Caki2 (cell line): ENCODE data around the gene FGF14. TPM values are rescaled to one million over a fixed set of nuclear protein-coding genes. Genes with fewer than 3 reads are reported as not detected.

Experiments used
- DNase-seq: peaks from one replicate; pipeline ENCODE4 v3.0.0-alpha.2; 2015; ENCODE audit warnings: low read depth
- in situ Hi-C: cut with HindIII; loops from 2 replicates; pipeline ENCODE4 v1.10.0; 2016; ENCODE audit warnings: low sequenced_read_pairs, low pct_unique_long_range_greater_than_20kb, mixed read lengths
- total RNA-seq: library from RNA; depleted of rRNA; stranded (reverse); fragments of >200 nt; shearing (Covaris generic); gene quantifications from 2 replicates; pipeline ENCODE4 v1.2.3, GENCODE V29; 2014; ENCODE audit warnings: low replicate concordance

Gene FGF14
- total RNA-seq, 1 experiment from 2014 or later = not detected

GRCh38 chr13:101774393-101774792 is 627.5 kb downstream of the FGF14 start:
- DNase-seq = no peak
- in situ Hi-C loops = no loop called here

- in situ Hi-C loops = no loop called here
Observed at GRCh38 chr13:101773062-101773461, 628.8 kb downstream of the FGF14 start.

GRCh38 chr13:101767131-101767530 is 634.7 kb downstream of the FGF14 start:
- in situ Hi-C loops = no loop called here
- no peak for DNase-seq

More at GRCh38 chr13:101773062-101773461, 628.8 kb downstream of the FGF14 start:
- peak; percentile 25 for DNase-seq

GRCh38 chr13:101763191-101763590 is 638.7 kb downstream of the FGF14 start:
- in situ Hi-C loops = no loop called here
- DNase-seq = no peak

GRCh38 chr13:101757446-101758039 is 644.3 kb downstream of the FGF14 start:
- DNase-seq = peak; percentile 19
- in situ Hi-C loops = no loop called here

- in situ Hi-C loops = no loop called here
- DNase-seq = no peak
Observed at GRCh38 chr13:101755228-101755887, 646.5 kb downstream of the FGF14 start.

GRCh38 chr13:101752432-101752831 is 649.4 kb downstream of the FGF14 start:
- in situ Hi-C loops = no loop called here
- DNase-seq = no peak

- in situ Hi-C loops = no loop called here
- peak; percentile 83 for DNase-seq
Observed at GRCh38 chr13:101751488-101751887, 650.4 kb downstream of the FGF14 start.

GRCh38 chr13:101749584-101749983 is 652.3 kb downstream of the FGF14 start:
- in situ Hi-C loops = no loop called here
- DNase-seq = no peak

GRCh38 chr13:101747039-101747438 is 654.8 kb downstream of the FGF14 start:
- in situ Hi-C loops = no loop called here
- peak; percentile 42 for DNase-seq

GRCh38 chr13:101746513-101746912 is 655.3 kb downstream of the FGF14 start:
- in situ Hi-C loops = no loop called here
- DNase-seq = no peak

GRCh38 chr13:101739382-101740178 is 662.3 kb downstream of the FGF14 start:
- DNase-seq = peak; percentile 21
- in situ Hi-C loops = no loop called here

GRCh38 chr13:101738336-101738735 is 663.5 kb downstream of the FGF14 start:
- DNase-seq = no peak
- in situ Hi-C loops = no loop called here

GRCh38 chr13:101736566-101736965 is 665.3 kb downstream of the FGF14 start:
- no peak for DNase-seq
- in situ Hi-C loops = no loop called here

GRCh38 chr13:101730420-101731000 is 671.3 kb downstream of the FGF14 start:
- no peak for DNase-seq
- in situ Hi-C loops = no loop called here

GRCh38 chr13:101728615-101729014 is 673.2 kb downstream of the FGF14 start:
- DNase-seq = no peak
- in situ Hi-C loops = no loop called here

- in situ Hi-C loops = no loop called here
- DNase-seq = no peak
Observed at GRCh38 chr13:101728021-101728420, 673.8 kb downstream of the FGF14 start.

- in situ Hi-C loops = no loop called here
- DNase-seq = no peak
Observed at GRCh38 chr13:101727118-101727517, 674.7 kb downstream of the FGF14 start.

GRCh38 chr13:101726681-101727080 is 675.2 kb downstream of the FGF14 start:
- in situ Hi-C loops = no loop called here
- no peak for DNase-seq
